Natural killer cell (primary cell): ENCODE measurements around the gene SEM1. TPM values are rescaled to one million over a fixed set of nuclear protein-coding genes. Genes with fewer than 3 reads are reported as not detected.
"Not testable (repeated sequence)": the region's sequence is repeated elsewhere in the genome, so short reads cannot be mapped to it uniquely, and the experiment has no call there.

Experiments used
- ATAC-seq, 3 donors: fragments of 150-1000 bp in 2 of 3; fragments of 200-7000 bp in 1 of 3; cut with Tn5 transposase; 1 replicate in 1 of 3; 2 replicates in 2 of 3; pipeline ENCODE4 v1.10.0; 2021; ENCODE audit warnings: mild to moderate bottlenecking in 2 of 3, moderate library complexity in 2 of 3
- DNase-seq, 2 donors: peaks; one replicate each; pipeline versions ENCODE4 v3.0.0 to v3.0.0-alpha.2; 2013 to 2021; ENCODE audit warnings: mixed read lengths in 1 of 2
- H3K27ac ChIP-seq: one replicate; pipeline ENCODE4 v1.5.1; 2013; ENCODE audit warnings: mild to moderate bottlenecking, low read length
- H3K27me3 ChIP-seq: one replicate; pipeline ENCODE4 v1.6.1; 2013; ENCODE audit warnings: low read length; ENCODE audit not compliant: control insufficient read depth, insufficient read depth
- H3K36me3 ChIP-seq: one replicate; pipeline ENCODE4 v1.6.1; 2013; ENCODE audit warnings: low read length; ENCODE audit not compliant: control insufficient read depth, insufficient read depth
- H3K4me1 ChIP-seq: one replicate; pipeline ENCODE4 v1.6.1; 2013; ENCODE audit warnings: low read length; ENCODE audit not compliant: control insufficient read depth, insufficient read depth
- H3K4me3 ChIP-seq: one replicate; pipeline ENCODE4 v1.5.1; 2013; ENCODE audit warnings: low read length
- H3K9me3 ChIP-seq: one replicate; pipeline ENCODE4 v1.6.1; 2013; ENCODE audit warnings: low read length; ENCODE audit not compliant: control insufficient read depth, insufficient read depth
- H3K27ac Mint-ChIP-seq, 2 donors: one replicate each; pipeline ENCODE4 v1.8.0; 2022; ENCODE audit warnings: mild to moderate bottlenecking in 2 of 2, mixed read lengths in 2 of 2, moderate library complexity in 1 of 2
- H3K27me3 Mint-ChIP-seq, 2 donors: one replicate each; pipeline ENCODE4 v1.8.0; 2022; ENCODE audit warnings: low read depth in 2 of 2, mixed read lengths in 2 of 2
- H3K36me3 Mint-ChIP-seq: one replicate; pipeline ENCODE4 v1.8.0; 2022; ENCODE audit warnings: mixed read lengths
- H3K4me1 Mint-ChIP-seq, 2 donors: one replicate each; pipeline ENCODE4 v1.8.0; 2022; ENCODE audit warnings: mixed read lengths in 2 of 2
- H3K4me3 Mint-ChIP-seq: one replicate; pipeline ENCODE4 v1.8.0; 2022; ENCODE audit warnings: mild to moderate bottlenecking, moderate library complexity, mixed read lengths
- H3K9me3 Mint-ChIP-seq, 2 donors: one replicate each; pipeline ENCODE4 v1.8.0; 2022; ENCODE audit warnings: mixed read lengths in 2 of 2
- CTCF ChIP-seq: fragments of 200-600 bp; IDR thresholded peaks from one replicate; pipeline ENCODE4 v1.8.0; 2022; ENCODE audit warnings: antibody characterized with exemption
- WGBS: methylation state at CpG from one replicate; pipeline ENCODE4 v1.1.7; 2013; ENCODE audit warnings: missing lambda C conversion rate; ENCODE audit not compliant: insufficient coverage; 5-methylcytosine and 5-hydroxymethylcytosine counted together
- intact Hi-C: fragments of 100-400 bp; cut with micrococcal nuclease; formaldehyde crosslinking; loops from one replicate; pipeline ENCODE4 v1.14.2; 2022
- total RNA-seq, 4 donors: library from RNA; stranded (reverse); fragments of 120-200 nt in 1 of 4; gene quantifications; one replicate each; pipeline versions ENCODE4 v1.2.3 to v1.2.4, GENCODE V29; 2013 to 2022

The SEM1 gene
- total RNA-seq, 3 donors from 2014 or later (not counting 1 experiment from before 2014, with no cell fraction given), result 17.0 to 22.7 (median 17.4) TPM

- 98% methylated on average over 3 of the region's 3 CpGs for WGBS
- Histone ChIP-seq H3K4me1 (no peaks in the 10 kb centered on the region), H3K36me3 (no peaks in the 10 kb centered on the region), H3K27me3 (no peaks in the 10 kb centered on the region), H3K9me3 (no peaks in the 10 kb centered on the region), H3K27ac (no peak overlapping the region), H3K4me3 (no peak overlapping the region)
- H3K27me3 Mint-ChIP-seq, result peaks cover 0 to 7% of the 10 kb centered on the region in 2 donors
- ATAC-seq, result no peak
- intact Hi-C loops, result no loop called here
- H3K36me3 Mint-ChIP-seq, result no peaks in the 10 kb centered on the region
- H3K4me3 Mint-ChIP-seq, result no peak overlapping the region
- no peak overlapping the region for H3K27ac Mint-ChIP-seq
- H3K4me1 Mint-ChIP-seq, result no peaks in the 10 kb centered on the region
- TF ChIP-seq CTCF, result no peak
- H3K9me3 Mint-ChIP-seq, result no peaks in the 10 kb centered on the region
- DNase-seq, result no peak
Observed at GRCh38 chr7:96645084-96645483, 64.6 kb downstream of the SEM1 start.

GRCh38 chr7:96643436-96643835, 66.2 kb downstream of the SEM1 start:
- ATAC-seq, H3K36me3 Mint-ChIP-seq, H3K4me1 ChIP-seq, intact Hi-C loops, H3K4me3 Mint-ChIP-seq, H3K36me3 ChIP-seq, H3K4me1 Mint-ChIP-seq, H3K27ac Mint-ChIP-seq, H3K4me3 ChIP-seq, H3K9me3 ChIP-seq, H3K27me3 ChIP-seq, H3K27ac ChIP-seq, DNase-seq, H3K27me3 Mint-ChIP-seq, H3K9me3 Mint-ChIP-seq: not testable (repeated sequence)
- 95% methylated on average over 2 of the region's 4 CpGs for WGBS

- no peak for TF ChIP-seq CTCF
- H3K4me1 ChIP-seq, result no peaks in the 10 kb centered on the region
- H3K4me1 Mint-ChIP-seq, result no peaks in the 10 kb centered on the region
- WGBS, result 100% methylated on average over 2 of the region's 2 CpGs
- H3K27me3 Mint-ChIP-seq, result no peaks in the 10 kb centered on the region
- intact Hi-C loops, result no loop called here
- H3K36me3 ChIP-seq, result no peaks in the 10 kb centered on the region
- no peak for DNase-seq
- ATAC-seq, result no peak
- H3K27me3 ChIP-seq, result no peaks in the 10 kb centered on the region
- H3K36me3 Mint-ChIP-seq, result no peaks in the 10 kb centered on the region
- no peak overlapping the region for H3K4me3 ChIP-seq
- H3K27ac ChIP-seq, result no peak overlapping the region
- H3K4me3 Mint-ChIP-seq, result no peak overlapping the region
- peaks cover 0 to 4% of the 10 kb centered on the region in 2 donors for H3K9me3 Mint-ChIP-seq
- no peak overlapping the region for H3K27ac Mint-ChIP-seq
- no peaks in the 10 kb centered on the region for H3K9me3 ChIP-seq
Observed at GRCh38 chr7:96640054-96640453, 69.6 kb downstream of the SEM1 start.
